Measurements from ENCODE around the gene OGT.
"Not testable (repeated sequence)": the region's sequence is repeated elsewhere in the genome, so short reads cannot be mapped to it uniquely, and the experiment has no call there.

DNA sequence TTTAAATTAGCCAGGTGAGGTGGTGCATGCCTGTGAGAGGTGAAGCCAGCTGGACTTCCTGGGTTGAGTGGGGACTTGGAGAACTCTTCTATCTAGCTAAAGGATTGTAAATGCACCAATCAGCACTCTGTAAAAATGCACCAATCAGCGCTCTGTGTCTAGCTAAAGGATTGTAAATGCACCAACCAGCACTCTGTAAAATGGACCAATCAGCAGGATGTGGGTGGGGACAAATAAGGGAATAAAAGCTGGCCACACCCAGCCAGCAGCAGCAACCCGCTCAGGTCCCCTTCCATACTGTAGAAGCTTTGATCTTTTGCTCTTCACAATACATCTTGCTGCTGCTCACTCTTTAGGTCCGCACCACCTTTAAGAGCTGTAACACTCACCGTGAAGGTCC is 19.2 kb upstream of the OGT start:
- TF ChIP-seq, protein P1, sequence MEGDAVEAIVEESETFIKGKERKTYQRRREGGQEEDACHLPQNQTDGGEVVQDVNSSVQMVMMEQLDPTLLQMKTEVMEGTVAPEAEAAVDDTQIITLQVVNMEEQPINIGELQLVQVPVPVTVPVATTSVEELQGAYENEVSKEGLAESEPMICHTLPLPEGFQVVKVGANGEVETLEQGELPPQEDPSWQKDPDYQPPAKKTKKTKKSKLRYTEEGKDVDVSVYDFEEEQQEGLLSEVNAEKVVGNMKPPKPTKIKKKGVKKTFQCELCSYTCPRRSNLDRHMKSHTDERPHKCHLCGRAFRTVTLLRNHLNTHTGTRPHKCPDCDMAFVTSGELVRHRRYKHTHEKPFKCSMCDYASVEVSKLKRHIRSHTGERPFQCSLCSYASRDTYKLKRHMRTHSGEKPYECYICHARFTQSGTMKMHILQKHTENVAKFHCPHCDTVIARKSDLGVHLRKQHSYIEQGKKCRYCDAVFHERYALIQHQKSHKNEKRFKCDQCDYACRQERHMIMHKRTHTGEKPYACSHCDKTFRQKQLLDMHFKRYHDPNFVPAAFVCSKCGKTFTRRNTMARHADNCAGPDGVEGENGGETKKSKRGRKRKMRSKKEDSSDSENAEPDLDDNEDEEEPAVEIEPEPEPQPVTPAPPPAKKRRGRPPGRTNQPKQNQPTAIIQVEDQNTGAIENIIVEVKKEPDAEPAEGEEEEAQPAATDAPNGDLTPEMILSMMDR (IDR thresholded peaks at IDR 0.05): not testable (repeated sequence)
- TF ChIP-seq POLR2A (IDR thresholded peaks at IDR 0.05): not testable (repeated sequence)
